ENCODE results near the gene CAPZB.

GRCh38 chr1:19381261-19381660 lies 104.1 kb downstream of the CAPZB start:
- no peak for TF ChIP-seq POLR2AphosphoS5 (IDR thresholded peaks at IDR 0.05; ENCODE audit: low read depth, low read length)
- TF ChIP-seq, protein P1, sequence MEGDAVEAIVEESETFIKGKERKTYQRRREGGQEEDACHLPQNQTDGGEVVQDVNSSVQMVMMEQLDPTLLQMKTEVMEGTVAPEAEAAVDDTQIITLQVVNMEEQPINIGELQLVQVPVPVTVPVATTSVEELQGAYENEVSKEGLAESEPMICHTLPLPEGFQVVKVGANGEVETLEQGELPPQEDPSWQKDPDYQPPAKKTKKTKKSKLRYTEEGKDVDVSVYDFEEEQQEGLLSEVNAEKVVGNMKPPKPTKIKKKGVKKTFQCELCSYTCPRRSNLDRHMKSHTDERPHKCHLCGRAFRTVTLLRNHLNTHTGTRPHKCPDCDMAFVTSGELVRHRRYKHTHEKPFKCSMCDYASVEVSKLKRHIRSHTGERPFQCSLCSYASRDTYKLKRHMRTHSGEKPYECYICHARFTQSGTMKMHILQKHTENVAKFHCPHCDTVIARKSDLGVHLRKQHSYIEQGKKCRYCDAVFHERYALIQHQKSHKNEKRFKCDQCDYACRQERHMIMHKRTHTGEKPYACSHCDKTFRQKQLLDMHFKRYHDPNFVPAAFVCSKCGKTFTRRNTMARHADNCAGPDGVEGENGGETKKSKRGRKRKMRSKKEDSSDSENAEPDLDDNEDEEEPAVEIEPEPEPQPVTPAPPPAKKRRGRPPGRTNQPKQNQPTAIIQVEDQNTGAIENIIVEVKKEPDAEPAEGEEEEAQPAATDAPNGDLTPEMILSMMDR (IDR thresholded peaks at IDR 0.05), result no peak
- no peak for TF ChIP-seq SIN3A (IDR thresholded peaks at IDR 0.05; ENCODE audit: borderline replicate concordance, insufficient read depth, low read depth, low read length)
- TF ChIP-seq, protein P2, sequence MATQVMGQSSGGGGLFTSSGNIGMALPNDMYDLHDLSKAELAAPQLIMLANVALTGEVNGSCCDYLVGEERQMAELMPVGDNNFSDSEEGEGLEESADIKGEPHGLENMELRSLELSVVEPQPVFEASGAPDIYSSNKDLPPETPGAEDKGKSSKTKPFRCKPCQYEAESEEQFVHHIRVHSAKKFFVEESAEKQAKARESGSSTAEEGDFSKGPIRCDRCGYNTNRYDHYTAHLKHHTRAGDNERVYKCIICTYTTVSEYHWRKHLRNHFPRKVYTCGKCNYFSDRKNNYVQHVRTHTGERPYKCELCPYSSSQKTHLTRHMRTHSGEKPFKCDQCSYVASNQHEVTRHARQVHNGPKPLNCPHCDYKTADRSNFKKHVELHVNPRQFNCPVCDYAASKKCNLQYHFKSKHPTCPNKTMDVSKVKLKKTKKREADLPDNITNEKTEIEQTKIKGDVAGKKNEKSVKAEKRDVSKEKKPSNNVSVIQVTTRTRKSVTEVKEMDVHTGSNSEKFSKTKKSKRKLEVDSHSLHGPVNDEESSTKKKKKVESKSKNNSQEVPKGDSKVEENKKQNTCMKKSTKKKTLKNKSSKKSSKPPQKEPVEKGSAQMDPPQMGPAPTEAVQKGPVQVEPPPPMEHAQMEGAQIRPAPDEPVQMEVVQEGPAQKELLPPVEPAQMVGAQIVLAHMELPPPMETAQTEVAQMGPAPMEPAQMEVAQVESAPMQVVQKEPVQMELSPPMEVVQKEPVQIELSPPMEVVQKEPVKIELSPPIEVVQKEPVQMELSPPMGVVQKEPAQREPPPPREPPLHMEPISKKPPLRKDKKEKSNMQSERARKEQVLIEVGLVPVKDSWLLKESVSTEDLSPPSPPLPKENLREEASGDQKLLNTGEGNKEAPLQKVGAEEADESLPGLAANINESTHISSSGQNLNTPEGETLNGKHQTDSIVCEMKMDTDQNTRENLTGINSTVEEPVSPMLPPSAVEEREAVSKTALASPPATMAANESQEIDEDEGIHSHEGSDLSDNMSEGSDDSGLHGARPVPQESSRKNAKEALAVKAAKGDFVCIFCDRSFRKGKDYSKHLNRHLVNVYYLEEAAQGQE (IDR thresholded peaks at IDR 0.05; ENCODE audit: insufficient read depth in 1 of 2, low read depth in 2 of 2, low read length in 1 of 2), result no peak
